SJCRH30 (cell line): ENCODE data around the gene SMARCAD1. TPM values are rescaled to one million over a fixed set of nuclear protein-coding genes. Genes with fewer than 3 reads are reported as not detected.
"Not testable (repeated sequence)": the region's sequence is repeated elsewhere in the genome, so short reads cannot be mapped to it uniquely, and the experiment has no call there.

Experiments
- DNase-seq, 2 experiments: peaks; one replicate each; pipeline ENCODE4 v3.0.0-alpha.2; 2015 to 2020
- H3K27ac ChIP-seq: fragments of 250-450 bp; sonication (Bioruptor Pico); 2 replicates; pipeline ENCODE4 v1.5.1; 2020; ENCODE audit warnings: mild to moderate bottlenecking, moderate library complexity
- H3K27me3 ChIP-seq: fragments of 250-450 bp; sonication (Bioruptor Pico); 2 replicates; pipeline ENCODE4 v1.5.1; 2020; ENCODE audit warnings: mild to moderate bottlenecking, moderate library complexity
- H3K36me3 ChIP-seq: fragments of 250-450 bp; sonication (Bioruptor Pico); 2 replicates; pipeline ENCODE4 v1.5.1; 2020; ENCODE audit warnings: mild to moderate bottlenecking, moderate library complexity
- H3K4me1 ChIP-seq: fragments of 250-450 bp; sonication (Bioruptor Pico); 2 replicates; pipeline ENCODE4 v1.5.1; 2020; ENCODE audit warnings: mild to moderate bottlenecking, moderate library complexity
- H3K4me3 ChIP-seq: fragments of 250-450 bp; sonication (Bioruptor Pico); 2 replicates; pipeline ENCODE4 v1.5.1; 2020; ENCODE audit warnings: mild to moderate bottlenecking, moderate library complexity
- H3K9me3 ChIP-seq: fragments of 250-450 bp; sonication (Bioruptor Pico); replicated peaks from 2 replicates; pipeline ENCODE4 v1.5.1; 2020; ENCODE audit warnings: mild to moderate bottlenecking, moderate library complexity
- total RNA-seq: library from RNA; depleted of rRNA; stranded (reverse); fragments of >200 nt; shearing (Covaris generic); gene quantifications from 2 replicates; pipeline ENCODE4 v1.2.3, GENCODE V29; 2014; rRNA removed

SMARCAD1 gene
- total RNA-seq, 1 experiment from 2014 or later, result 101 TPM

GRCh38 chr4:94336303-94336702, 128.6 kb downstream of the SMARCAD1 start:
- H3K4me1 ChIP-seq, result no peaks in the 10 kb centered on the region
- H3K9me3 ChIP-seq, result no peaks in the 10 kb centered on the region
- no peak overlapping the region for H3K4me3 ChIP-seq
- no peak overlapping the region for H3K27ac ChIP-seq
- H3K36me3 ChIP-seq, result no peaks in the 10 kb centered on the region
- no peak for DNase-seq
- no peaks in the 10 kb centered on the region for H3K27me3 ChIP-seq

GRCh38 chr4:94336791-94337190, 129.1 kb downstream of the SMARCAD1 start:
- H3K9me3 ChIP-seq, H3K27me3 ChIP-seq, DNase-seq, H3K36me3 ChIP-seq, H3K4me1 ChIP-seq, H3K27ac ChIP-seq, H3K4me3 ChIP-seq: not testable (repeated sequence)

- DNase-seq, result no peak
- H3K36me3 ChIP-seq, result no peaks in the 10 kb centered on the region
Observed at GRCh38 chr4:94338681-94339351, 131.2 kb downstream of the SMARCAD1 start.

GRCh38 chr4:94339779-94340178, 132.1 kb downstream of the SMARCAD1 start:
- Histone ChIP-seq H3K27me3 (no peaks in the 10 kb centered on the region), H3K36me3 (no peaks in the 10 kb centered on the region), H3K4me3 (no peak overlapping the region), H3K27ac (no peak overlapping the region), H3K4me1 (no peaks in the 10 kb centered on the region), H3K9me3 (no peaks in the 10 kb centered on the region)
- no peak for DNase-seq

More at GRCh38 chr4:94338681-94339351, 131.2 kb downstream of the SMARCAD1 start:
- Histone ChIP-seq H3K27ac (no peak overlapping the region), H3K9me3 (no peaks in the 10 kb centered on the region), H3K27me3 (no peaks in the 10 kb centered on the region), H3K4me1 (no peaks in the 10 kb centered on the region), H3K4me3 (no peak overlapping the region)

Other genes with a start within 250 kb of the SMARCAD1 start
- not detected in 2 replicates for gene HPGDS, start 135.0 kb downstream of the SMARCAD1 start, total RNA-seq
- gene PDLIM5, start 244.1 kb downstream of the SMARCAD1 start, total RNA-seq, result 31.5 and 38.9 TPM in 2 replicates